ENCODE data around the gene HMG20A.

DNA sequence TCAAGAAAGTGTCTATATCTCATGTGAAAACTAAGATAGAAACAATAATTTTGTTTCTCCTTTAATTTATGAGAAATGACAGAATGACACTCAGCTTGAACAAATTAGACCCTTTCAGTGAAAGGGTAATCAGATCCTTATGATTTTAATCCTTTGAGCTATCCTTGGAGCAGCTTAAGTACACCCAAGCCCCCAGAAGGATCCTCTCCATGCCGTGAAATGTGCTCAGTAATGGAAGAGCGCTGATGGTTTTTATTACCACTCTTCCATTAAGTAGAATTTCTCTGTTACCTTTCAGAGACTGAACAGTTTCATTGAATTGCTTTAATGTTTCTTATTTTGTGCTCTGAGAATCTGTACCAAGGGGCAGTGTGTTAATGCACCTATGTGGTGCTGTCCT lies 54.3 kb downstream of the HMG20A start:
- TF ChIP-seq, protein P1, sequence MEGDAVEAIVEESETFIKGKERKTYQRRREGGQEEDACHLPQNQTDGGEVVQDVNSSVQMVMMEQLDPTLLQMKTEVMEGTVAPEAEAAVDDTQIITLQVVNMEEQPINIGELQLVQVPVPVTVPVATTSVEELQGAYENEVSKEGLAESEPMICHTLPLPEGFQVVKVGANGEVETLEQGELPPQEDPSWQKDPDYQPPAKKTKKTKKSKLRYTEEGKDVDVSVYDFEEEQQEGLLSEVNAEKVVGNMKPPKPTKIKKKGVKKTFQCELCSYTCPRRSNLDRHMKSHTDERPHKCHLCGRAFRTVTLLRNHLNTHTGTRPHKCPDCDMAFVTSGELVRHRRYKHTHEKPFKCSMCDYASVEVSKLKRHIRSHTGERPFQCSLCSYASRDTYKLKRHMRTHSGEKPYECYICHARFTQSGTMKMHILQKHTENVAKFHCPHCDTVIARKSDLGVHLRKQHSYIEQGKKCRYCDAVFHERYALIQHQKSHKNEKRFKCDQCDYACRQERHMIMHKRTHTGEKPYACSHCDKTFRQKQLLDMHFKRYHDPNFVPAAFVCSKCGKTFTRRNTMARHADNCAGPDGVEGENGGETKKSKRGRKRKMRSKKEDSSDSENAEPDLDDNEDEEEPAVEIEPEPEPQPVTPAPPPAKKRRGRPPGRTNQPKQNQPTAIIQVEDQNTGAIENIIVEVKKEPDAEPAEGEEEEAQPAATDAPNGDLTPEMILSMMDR (IDR thresholded peaks at IDR 0.05) = no peak
- TF ChIP-seq POLR2A (IDR thresholded peaks at IDR 0.05; ENCODE audit: low read depth) (no peak), POLR2AphosphoS5 (IDR thresholded peaks at IDR 0.05) (no peak), EP300 (IDR thresholded peaks at IDR 0.05) (no peak)
